ENCODE results near the gene LDHB. TPM values are rescaled to one million over a fixed set of nuclear protein-coding genes. Genes with fewer than 3 reads are reported as not detected.

Gene LDHB
- polyA plus RNA-seq, 1 donor from 2014 or later, result 1,039 TPM

DNA sequence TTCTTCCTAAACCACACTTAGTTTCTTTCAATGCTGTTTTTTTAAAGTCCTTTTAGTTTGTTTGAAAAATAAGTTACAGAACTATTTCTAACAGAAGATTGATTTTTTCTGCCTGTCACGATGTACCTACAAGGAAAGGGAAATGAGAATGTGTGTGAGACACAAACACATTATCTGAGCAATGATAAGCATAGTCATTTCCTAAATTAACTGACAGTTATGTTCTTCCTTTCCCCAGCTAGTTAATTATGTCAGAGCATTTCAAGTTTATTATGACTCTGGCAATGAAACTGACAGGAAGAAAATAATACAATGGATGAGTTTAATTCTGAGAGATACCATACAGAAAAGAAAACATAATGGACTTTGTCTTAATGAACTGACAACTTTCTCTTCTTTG is 21.3 kb upstream of the LDHB start:
- H3K27me3 ChIP-seq (ENCODE audit: insufficient read depth, low read depth, low read length), result no peaks in the 10 kb centered on the region
- H3K36me3 ChIP-seq (ENCODE audit: insufficient read depth, low read length), result no peaks in the 10 kb centered on the region
- no peaks in the 10 kb centered on the region for H3K9me3 ChIP-seq (ENCODE audit: low read length)
- H3K4me3 ChIP-seq (ENCODE audit: low read length), result no peak overlapping the region
- H3K9me2 ChIP-seq (ENCODE audit: insufficient read depth, low read length), result no peaks in the 10 kb centered on the region
- no peak overlapping the region for H2AFZ ChIP-seq (ENCODE audit: low read depth, low read length)
- no peak overlapping the region for H3K27ac ChIP-seq (ENCODE audit: low read length)
- H3K9ac ChIP-seq (ENCODE audit: low read length), result no peak overlapping the region
- no peaks in the 10 kb centered on the region for H4K20me1 ChIP-seq (ENCODE audit: insufficient read depth)
- TF ChIP-seq EZH2 (IDR thresholded peaks at IDR 0.05; ENCODE audit: borderline replicate concordance, insufficient read depth, low read length, poor library complexity, severe bottlenecking) (no peak), POLR2AphosphoS5 (IDR thresholded peaks at IDR 0.05) (no peak), EP300 (conservative IDR thresholded peaks at IDR 0.05; ENCODE audit: poor library complexity, severe bottlenecking) (no peak), SMC3 (conservative IDR thresholded peaks at IDR 0.05; ENCODE audit: poor library complexity) (no peak), TAF1 (IDR thresholded peaks at IDR 0.05; ENCODE audit: low read depth) (no peak), MXI1 (conservative IDR thresholded peaks at IDR 0.05; ENCODE audit: poor library complexity, severe bottlenecking) (no peak), RAD21 (conservative IDR thresholded peaks at IDR 0.05) (no peak)
- TF ChIP-seq, protein P1, sequence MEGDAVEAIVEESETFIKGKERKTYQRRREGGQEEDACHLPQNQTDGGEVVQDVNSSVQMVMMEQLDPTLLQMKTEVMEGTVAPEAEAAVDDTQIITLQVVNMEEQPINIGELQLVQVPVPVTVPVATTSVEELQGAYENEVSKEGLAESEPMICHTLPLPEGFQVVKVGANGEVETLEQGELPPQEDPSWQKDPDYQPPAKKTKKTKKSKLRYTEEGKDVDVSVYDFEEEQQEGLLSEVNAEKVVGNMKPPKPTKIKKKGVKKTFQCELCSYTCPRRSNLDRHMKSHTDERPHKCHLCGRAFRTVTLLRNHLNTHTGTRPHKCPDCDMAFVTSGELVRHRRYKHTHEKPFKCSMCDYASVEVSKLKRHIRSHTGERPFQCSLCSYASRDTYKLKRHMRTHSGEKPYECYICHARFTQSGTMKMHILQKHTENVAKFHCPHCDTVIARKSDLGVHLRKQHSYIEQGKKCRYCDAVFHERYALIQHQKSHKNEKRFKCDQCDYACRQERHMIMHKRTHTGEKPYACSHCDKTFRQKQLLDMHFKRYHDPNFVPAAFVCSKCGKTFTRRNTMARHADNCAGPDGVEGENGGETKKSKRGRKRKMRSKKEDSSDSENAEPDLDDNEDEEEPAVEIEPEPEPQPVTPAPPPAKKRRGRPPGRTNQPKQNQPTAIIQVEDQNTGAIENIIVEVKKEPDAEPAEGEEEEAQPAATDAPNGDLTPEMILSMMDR (IDR thresholded peaks at IDR 0.05; ENCODE audit: poor library complexity, severe bottlenecking), result no peak
- TF ChIP-seq, protein P2, sequence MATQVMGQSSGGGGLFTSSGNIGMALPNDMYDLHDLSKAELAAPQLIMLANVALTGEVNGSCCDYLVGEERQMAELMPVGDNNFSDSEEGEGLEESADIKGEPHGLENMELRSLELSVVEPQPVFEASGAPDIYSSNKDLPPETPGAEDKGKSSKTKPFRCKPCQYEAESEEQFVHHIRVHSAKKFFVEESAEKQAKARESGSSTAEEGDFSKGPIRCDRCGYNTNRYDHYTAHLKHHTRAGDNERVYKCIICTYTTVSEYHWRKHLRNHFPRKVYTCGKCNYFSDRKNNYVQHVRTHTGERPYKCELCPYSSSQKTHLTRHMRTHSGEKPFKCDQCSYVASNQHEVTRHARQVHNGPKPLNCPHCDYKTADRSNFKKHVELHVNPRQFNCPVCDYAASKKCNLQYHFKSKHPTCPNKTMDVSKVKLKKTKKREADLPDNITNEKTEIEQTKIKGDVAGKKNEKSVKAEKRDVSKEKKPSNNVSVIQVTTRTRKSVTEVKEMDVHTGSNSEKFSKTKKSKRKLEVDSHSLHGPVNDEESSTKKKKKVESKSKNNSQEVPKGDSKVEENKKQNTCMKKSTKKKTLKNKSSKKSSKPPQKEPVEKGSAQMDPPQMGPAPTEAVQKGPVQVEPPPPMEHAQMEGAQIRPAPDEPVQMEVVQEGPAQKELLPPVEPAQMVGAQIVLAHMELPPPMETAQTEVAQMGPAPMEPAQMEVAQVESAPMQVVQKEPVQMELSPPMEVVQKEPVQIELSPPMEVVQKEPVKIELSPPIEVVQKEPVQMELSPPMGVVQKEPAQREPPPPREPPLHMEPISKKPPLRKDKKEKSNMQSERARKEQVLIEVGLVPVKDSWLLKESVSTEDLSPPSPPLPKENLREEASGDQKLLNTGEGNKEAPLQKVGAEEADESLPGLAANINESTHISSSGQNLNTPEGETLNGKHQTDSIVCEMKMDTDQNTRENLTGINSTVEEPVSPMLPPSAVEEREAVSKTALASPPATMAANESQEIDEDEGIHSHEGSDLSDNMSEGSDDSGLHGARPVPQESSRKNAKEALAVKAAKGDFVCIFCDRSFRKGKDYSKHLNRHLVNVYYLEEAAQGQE (IDR thresholded peaks at IDR 0.05; ENCODE audit: borderline replicate concordance), result no peak
- H3F3A ChIP-seq (ENCODE audit: insufficient read depth, low read length, poor library complexity, severe bottlenecking), result no peaks in the 10 kb centered on the region
- H3K4me2 ChIP-seq (ENCODE audit: low read length), result no peak overlapping the region
- H3K79me2 ChIP-seq (replicated peaks; ENCODE audit: insufficient read depth, low read length), result no peaks in the 10 kb centered on the region

DNA sequence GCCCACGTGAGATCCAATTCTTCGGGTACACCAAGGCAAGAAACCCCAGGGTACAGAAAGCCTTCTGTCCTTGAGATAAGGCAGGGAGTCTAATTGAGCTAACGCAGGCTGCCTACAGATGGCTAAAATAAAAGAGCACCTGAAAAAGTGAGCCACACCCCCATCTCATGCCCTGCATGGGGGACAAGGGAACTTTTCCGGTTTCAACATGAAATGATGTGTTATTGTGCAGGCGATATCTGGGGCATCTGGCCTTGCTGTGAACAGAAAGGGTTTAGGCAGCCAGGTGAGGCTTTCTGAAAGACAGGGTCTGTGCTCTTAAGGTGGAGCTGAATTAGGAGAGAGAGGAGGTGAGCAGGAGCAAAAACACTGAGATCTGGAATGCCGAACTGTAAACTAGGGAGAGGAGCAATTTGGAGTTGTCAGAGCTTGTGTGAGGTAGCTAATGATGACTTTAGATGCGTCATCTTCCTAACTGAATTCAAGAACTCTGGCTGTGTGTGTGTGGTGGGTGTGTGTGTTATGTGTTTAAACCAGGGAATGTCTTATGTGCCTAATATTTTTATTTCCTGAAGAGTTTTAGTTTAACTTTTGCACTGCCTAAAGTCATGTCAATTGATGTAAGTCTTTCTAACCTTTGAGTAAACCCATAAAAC is 20.1 kb upstream of the LDHB start:
- Histone ChIP-seq H3K9me2 (ENCODE audit: insufficient read depth, low read length) (no peaks in the 10 kb centered on the region), H3K27me3 (ENCODE audit: insufficient read depth, low read depth, low read length) (no peaks in the 10 kb centered on the region), H2AFZ (ENCODE audit: low read depth, low read length) (no peak overlapping the region), H3K79me2 (replicated peaks; ENCODE audit: insufficient read depth, low read length) (no peaks in the 10 kb centered on the region), H3K9ac (ENCODE audit: low read length) (no peak overlapping the region), H3K36me3 (ENCODE audit: insufficient read depth, low read length) (no peaks in the 10 kb centered on the region), H4K20me1 (ENCODE audit: insufficient read depth) (no peaks in the 10 kb centered on the region), H3K9me3 (ENCODE audit: low read length) (no peaks in the 10 kb centered on the region), H3F3A (ENCODE audit: insufficient read depth, low read length, poor library complexity, severe bottlenecking) (no peaks in the 10 kb centered on the region), H3K4me3 (ENCODE audit: low read length) (no peak overlapping the region), H3K27ac (ENCODE audit: low read length) (no peak overlapping the region), H3K4me2 (ENCODE audit: low read length) (no peak overlapping the region)
- no peak for TF ChIP-seq POLR2AphosphoS5 (IDR thresholded peaks at IDR 0.05)
- TF ChIP-seq EZH2 (IDR thresholded peaks at IDR 0.05; ENCODE audit: borderline replicate concordance, insufficient read depth, low read length, poor library complexity, severe bottlenecking), result no peak
- TF ChIP-seq EP300 (conservative IDR thresholded peaks at IDR 0.05; ENCODE audit: poor library complexity, severe bottlenecking), result no peak
- TF ChIP-seq, protein P1 (IDR thresholded peaks at IDR 0.05; ENCODE audit: poor library complexity, severe bottlenecking), result no peak
- no peak for TF ChIP-seq TAF1 (IDR thresholded peaks at IDR 0.05; ENCODE audit: low read depth)
- TF ChIP-seq SMC3 (conservative IDR thresholded peaks at IDR 0.05; ENCODE audit: poor library complexity), result no peak
- TF ChIP-seq MXI1 (conservative IDR thresholded peaks at IDR 0.05; ENCODE audit: poor library complexity, severe bottlenecking), result no peak
- TF ChIP-seq, protein P2 (IDR thresholded peaks at IDR 0.05; ENCODE audit: borderline replicate concordance), result no peak
- no peak for TF ChIP-seq RAD21 (conservative IDR thresholded peaks at IDR 0.05)
